Muscle of leg (tissue), 11 donors: ENCODE data around the gene MYH9. TPM values are rescaled to one million over a fixed set of nuclear protein-coding genes. Genes with fewer than 3 reads are reported as not detected.

ENCODE experiments used
- DNase-seq: peaks from one replicate; pipeline ENCODE4 v3.0.0; 2013
- H3K27ac ChIP-seq: one replicate; pipeline ENCODE4 v1.5.1; 2013; ENCODE audit warnings: mild to moderate bottlenecking, low read length, control low read depth
- H3K27me3 ChIP-seq: one replicate; pipeline ENCODE4 v1.6.1; 2013; ENCODE audit warnings: low read length; ENCODE audit not compliant: control insufficient read depth, insufficient read depth
- H3K36me3 ChIP-seq: one replicate; pipeline ENCODE4 v1.6.1; 2013; ENCODE audit warnings: low read length; ENCODE audit not compliant: control insufficient read depth, insufficient read depth
- H3K4me1 ChIP-seq: one replicate; pipeline ENCODE4 v1.6.1; 2013; ENCODE audit warnings: low read length; ENCODE audit not compliant: control insufficient read depth, insufficient read depth
- H3K4me3 ChIP-seq: one replicate; pipeline ENCODE4 v1.5.1; 2013; ENCODE audit warnings: low read length, control low read depth
- H3K9me3 ChIP-seq: replicated peaks from 2 replicates; pipeline ENCODE4 v1.6.1; 2013; ENCODE audit warnings: low read depth, low read length; ENCODE audit not compliant: control insufficient read depth
- WGBS: methylation state at CpG from one replicate; pipeline ENCODE4 v1.1.5; 2013; ENCODE audit warnings: missing lambda C conversion rate; ENCODE audit not compliant: insufficient coverage; 5-methylcytosine and 5-hydroxymethylcytosine counted together
- polyA plus RNA-seq, 8 donors: library from polyadenylated mRNA; unstranded; fragments of 120-200 nt; gene quantifications; one replicate each; pipeline versions ENCODE4 v1.2.1 to v1.2.3, GENCODE V29; 2013; ENCODE audit warnings: inconsistent platforms in 1 of 8, low replicate concordance in 1 of 8; ENCODE audit not compliant: insufficient read length in 8 of 8, insufficient read depth in 1 of 8
- total RNA-seq: library from RNA; stranded (reverse); fragments of 120-200 nt; gene quantifications from one replicate; pipeline ENCODE4 v1.2.4, GENCODE V29; 2013

The MYH9 gene
- total and polyA plus RNA-seq, 9 donors = 61.9 to 160 (median 122) TPM

- Histone ChIP-seq H3K27me3 (no peaks in the 10 kb centered on the region), H3K36me3 (peaks cover 12% of the 10 kb centered on the region), H3K4me1 (peaks cover 41% of the 10 kb centered on the region), H3K9me3 (no peaks in the 10 kb centered on the region), H3K27ac (no peak overlapping the region), H3K4me3 (no peak overlapping the region)
- no peak for DNase-seq
- 80% methylated on average over 1 of the region's 3 CpGs for WGBS
Measured at GRCh38 chr22:36376265-36376664, 11.5 kb downstream of the MYH9 start.

GRCh38 chr22:36375071-36375980 is 12.4 kb downstream of the MYH9 start:
- Histone ChIP-seq H3K27me3 (no peaks in the 10 kb centered on the region), H3K4me1 (peaks cover 50% of the 10 kb centered on the region), H3K9me3 (no peaks in the 10 kb centered on the region), H3K4me3 (no peak overlapping the region), H3K36me3 (peaks cover 12% of the 10 kb centered on the region), H3K27ac (no peak overlapping the region)
- WGBS = 90% methylated on average over 4 of the region's 9 CpGs
- DNase-seq = no peak

- no peaks in the 10 kb centered on the region for H3K27me3 ChIP-seq
- H3K4me3 ChIP-seq = no peak overlapping the region
- DNase-seq = no peak
- WGBS = 86% methylated on average over 2 of the region's 11 CpGs
- peaks cover 48% of the 10 kb centered on the region for H3K4me1 ChIP-seq
- no peaks in the 10 kb centered on the region for H3K9me3 ChIP-seq
- H3K36me3 ChIP-seq = peaks cover 9% of the 10 kb centered on the region
- H3K27ac ChIP-seq = no peak overlapping the region
Measured at GRCh38 chr22:36374603-36375024, 13.2 kb downstream of the MYH9 start.

GRCh38 chr22:36373258-36373579 is 14.5 kb downstream of the MYH9 start:
- Histone ChIP-seq H3K9me3 (no peaks in the 10 kb centered on the region), H3K27me3 (no peaks in the 10 kb centered on the region), H3K36me3 (peaks cover 6% of the 10 kb centered on the region), H3K27ac (peak overlapping the region; percentile 62), H3K4me1 (peaks cover 57% of the 10 kb centered on the region), H3K4me3 (no peak overlapping the region)
- DNase-seq = peak; percentile 54
- 48% methylated on average over 7 of the region's 7 CpGs for WGBS

- peak overlapping the region; percentile 29 for H3K27ac ChIP-seq
- H3K9me3 ChIP-seq = no peaks in the 10 kb centered on the region
- H3K4me1 ChIP-seq = peaks cover 70% of the 10 kb centered on the region
- DNase-seq = no peak
- no peaks in the 10 kb centered on the region for H3K27me3 ChIP-seq
- no CpG with 5 or more reads among the region's 2 CpGs for WGBS
- H3K36me3 ChIP-seq = peaks cover 11% of the 10 kb centered on the region
- no peak overlapping the region for H3K4me3 ChIP-seq
Measured at GRCh38 chr22:36371920-36372319, 15.8 kb downstream of the MYH9 start.

GRCh38 chr22:36369922-36370791 is 17.6 kb downstream of the MYH9 start:
- Histone ChIP-seq H3K36me3 (peaks cover 10% of the 10 kb centered on the region), H3K27me3 (no peaks in the 10 kb centered on the region), H3K4me1 (peaks cover 78% of the 10 kb centered on the region), H3K27ac (peak overlapping the region; percentile 79), H3K9me3 (no peaks in the 10 kb centered on the region), H3K4me3 (no peak overlapping the region)
- WGBS = 49% methylated on average over 3 of the region's 11 CpGs
- no peak for DNase-seq

GRCh38 chr22:36369004-36369921 is 18.5 kb downstream of the MYH9 start:
- Histone ChIP-seq H3K4me1 (peaks cover 74% of the 10 kb centered on the region), H3K4me3 (no peak overlapping the region), H3K9me3 (no peaks in the 10 kb centered on the region), H3K36me3 (peaks cover 7% of the 10 kb centered on the region), H3K27ac (peak overlapping the region; percentile 47), H3K27me3 (no peaks in the 10 kb centered on the region)
- no peak for DNase-seq
- 20% methylated on average over 1 of the region's 19 CpGs for WGBS

- no peak for DNase-seq
- H3K9me3 ChIP-seq = no peaks in the 10 kb centered on the region
- H3K36me3 ChIP-seq = peaks cover 7% of the 10 kb centered on the region
- H3K4me3 ChIP-seq = no peak overlapping the region
- H3K4me1 ChIP-seq = peaks cover 81% of the 10 kb centered on the region
- WGBS = 62% methylated on average over 5 of the region's 13 CpGs
- peak overlapping the region; percentile 55 for H3K27ac ChIP-seq
- H3K27me3 ChIP-seq = no peaks in the 10 kb centered on the region
Measured at GRCh38 chr22:36368359-36368983, 19.3 kb downstream of the MYH9 start.

GRCh38 chr22:36367479-36367878 is 20.3 kb downstream of the MYH9 start:
- Histone ChIP-seq H3K27me3 (no peaks in the 10 kb centered on the region), H3K9me3 (no peaks in the 10 kb centered on the region), H3K36me3 (peaks cover 10% of the 10 kb centered on the region), H3K4me3 (no peak overlapping the region), H3K27ac (no peak overlapping the region), H3K4me1 (peaks cover 82% of the 10 kb centered on the region)
- no peak for DNase-seq
- 75% methylated on average over 7 of the region's 7 CpGs for WGBS
